Epithelial cell of esophagus (primary cell): ENCODE results near the gene ACAP3.
A peak's percentile ranks its signal among the peaks of the same experiment; 100 is the strongest.
"Not testable (repeated sequence)": the region's sequence is repeated elsewhere in the genome, so short reads cannot be mapped to it uniquely, and the experiment has no call there.

Source experiments
- DNase-seq: peaks from one replicate; pipeline ENCODE4 v3.0.0; 2010; ENCODE audit warnings: low read depth
- H3K4me3 ChIP-seq: 2 replicates; pipeline ENCODE4 v1.5.1; 2011; ENCODE audit warnings: mild to moderate bottlenecking, low read length, control low read depth
- TF ChIP-seq, protein P1 (sequence below): IDR thresholded peaks from 2 replicates; pipeline ENCODE4 v1.5.1; 2011; ENCODE audit warnings: low read depth, mild to moderate bottlenecking, low read length, control low read depth, inconsistent platforms; ENCODE audit not compliant: insufficient read depth; ENCODE audit errors: missing control alignments

Gene ACAP3

DNA sequence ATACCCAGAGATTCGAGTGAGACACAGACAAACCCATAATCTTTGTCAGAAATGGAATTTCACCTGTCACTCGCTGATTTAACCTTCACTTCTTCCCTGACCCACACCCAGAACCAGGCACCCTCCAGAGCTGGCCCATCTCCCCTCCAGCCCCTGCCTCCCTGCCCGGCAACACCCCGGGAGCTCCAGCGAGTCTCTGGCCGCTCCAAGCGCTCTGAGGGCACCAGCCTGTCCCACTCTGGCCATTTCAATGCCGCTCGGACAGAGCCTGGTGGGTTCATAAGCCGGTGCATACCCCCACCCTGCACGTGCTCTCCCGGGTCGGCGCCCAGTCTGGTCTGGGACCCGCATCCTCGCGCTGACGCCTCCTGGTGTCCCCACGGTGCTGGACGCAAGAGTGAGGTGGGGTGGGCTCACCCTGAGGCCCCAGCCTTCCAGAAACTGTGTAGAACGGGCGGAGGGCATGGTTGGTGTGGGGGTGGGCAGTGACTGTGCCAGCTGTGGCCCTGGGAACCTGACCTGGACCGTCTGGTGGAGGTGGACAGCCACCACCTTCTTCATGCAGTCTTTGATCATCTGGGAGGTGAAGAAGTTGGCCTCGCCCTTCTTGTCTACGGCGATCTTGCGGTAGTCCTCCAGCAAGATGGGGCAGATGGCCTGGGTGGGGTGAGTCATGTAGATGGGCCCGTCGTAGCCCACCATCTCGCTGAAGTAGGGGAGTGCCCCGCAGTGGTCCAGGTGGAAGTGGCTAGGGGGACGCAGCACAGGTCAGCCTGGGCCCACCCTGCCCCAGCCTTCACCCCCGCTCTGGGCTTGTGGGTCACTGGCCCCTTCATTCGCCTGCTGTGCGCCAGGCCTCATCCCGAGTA lies 11.3 kb upstream of the ACAP3 start:
- TF ChIP-seq, protein P1, sequence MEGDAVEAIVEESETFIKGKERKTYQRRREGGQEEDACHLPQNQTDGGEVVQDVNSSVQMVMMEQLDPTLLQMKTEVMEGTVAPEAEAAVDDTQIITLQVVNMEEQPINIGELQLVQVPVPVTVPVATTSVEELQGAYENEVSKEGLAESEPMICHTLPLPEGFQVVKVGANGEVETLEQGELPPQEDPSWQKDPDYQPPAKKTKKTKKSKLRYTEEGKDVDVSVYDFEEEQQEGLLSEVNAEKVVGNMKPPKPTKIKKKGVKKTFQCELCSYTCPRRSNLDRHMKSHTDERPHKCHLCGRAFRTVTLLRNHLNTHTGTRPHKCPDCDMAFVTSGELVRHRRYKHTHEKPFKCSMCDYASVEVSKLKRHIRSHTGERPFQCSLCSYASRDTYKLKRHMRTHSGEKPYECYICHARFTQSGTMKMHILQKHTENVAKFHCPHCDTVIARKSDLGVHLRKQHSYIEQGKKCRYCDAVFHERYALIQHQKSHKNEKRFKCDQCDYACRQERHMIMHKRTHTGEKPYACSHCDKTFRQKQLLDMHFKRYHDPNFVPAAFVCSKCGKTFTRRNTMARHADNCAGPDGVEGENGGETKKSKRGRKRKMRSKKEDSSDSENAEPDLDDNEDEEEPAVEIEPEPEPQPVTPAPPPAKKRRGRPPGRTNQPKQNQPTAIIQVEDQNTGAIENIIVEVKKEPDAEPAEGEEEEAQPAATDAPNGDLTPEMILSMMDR: no peak
- H3K4me3 ChIP-seq: no peak overlapping the region
- no peak for DNase-seq

DNA sequence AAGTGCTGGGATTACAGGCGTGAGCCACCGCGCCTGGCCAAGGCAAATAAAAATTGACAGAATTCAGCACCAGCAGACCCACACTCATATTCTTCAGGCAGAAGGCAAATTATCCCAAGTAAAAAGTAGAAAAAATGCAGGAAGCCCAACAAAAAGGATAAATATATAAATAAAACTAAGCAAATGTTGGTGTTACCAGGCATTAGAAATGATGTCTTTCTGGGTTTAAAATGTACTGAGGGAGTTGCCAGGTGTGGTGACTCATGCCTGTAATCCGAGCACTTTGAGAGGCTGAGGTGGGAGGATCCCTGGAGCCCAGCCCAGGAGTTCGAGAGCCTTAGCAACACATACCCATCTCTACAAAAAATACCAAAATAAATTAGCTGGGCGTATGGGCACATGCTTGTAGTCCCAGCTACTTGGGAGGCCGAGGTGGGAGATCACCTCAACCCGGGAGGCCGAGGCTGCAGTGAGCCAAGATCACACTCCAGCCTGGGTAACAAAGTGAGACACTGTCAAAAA lies 10.5 kb upstream of the ACAP3 start:
- no peak overlapping the region for H3K4me3 ChIP-seq
- DNase-seq: peak; percentile 91
- TF ChIP-seq, protein P1: no peak

DNA sequence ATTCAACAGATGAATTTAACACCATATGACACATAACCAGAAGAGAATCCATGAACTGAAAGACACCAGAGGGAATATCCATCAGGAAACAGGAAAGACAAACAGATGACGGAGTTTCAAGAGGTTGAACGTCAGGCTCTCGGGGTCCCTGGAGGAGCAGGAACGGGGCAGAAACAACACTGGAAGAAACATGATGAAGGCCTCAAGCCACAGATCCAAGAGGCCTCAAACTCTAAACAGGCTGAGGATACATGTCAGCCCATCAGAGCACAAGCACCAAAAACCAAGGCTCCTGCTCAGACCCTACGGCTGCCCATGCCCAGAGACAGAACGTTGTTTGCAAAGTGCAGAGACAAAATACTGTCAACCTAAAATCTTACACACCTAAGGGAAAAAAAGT lies 9.7 kb upstream of the ACAP3 start:
- no peak overlapping the region for H3K4me3 ChIP-seq
- TF ChIP-seq, protein P1: no peak
- no peak for DNase-seq

DNA sequence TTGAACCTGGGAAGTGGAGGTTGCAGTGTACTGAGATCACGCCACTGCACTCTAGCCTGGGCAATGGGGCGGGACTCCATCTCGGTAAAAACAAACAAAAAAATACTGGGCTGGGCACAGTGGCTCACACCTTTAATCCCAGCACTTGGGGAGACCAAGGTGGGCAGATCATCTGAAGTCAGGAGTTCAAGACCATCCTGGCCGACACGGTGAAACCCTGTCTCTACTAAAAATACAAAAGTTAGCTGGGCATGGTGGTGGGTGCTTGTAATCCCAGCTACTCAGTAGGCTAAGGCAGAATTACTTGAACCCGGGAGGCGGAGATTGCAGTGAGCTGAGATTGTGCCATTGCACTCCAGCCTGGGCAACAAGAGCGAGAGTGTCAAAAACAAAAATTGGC lies 8.5 kb upstream of the ACAP3 start:
- not testable (repeated sequence) for DNase-seq, H3K4me3 ChIP-seq

DNA sequence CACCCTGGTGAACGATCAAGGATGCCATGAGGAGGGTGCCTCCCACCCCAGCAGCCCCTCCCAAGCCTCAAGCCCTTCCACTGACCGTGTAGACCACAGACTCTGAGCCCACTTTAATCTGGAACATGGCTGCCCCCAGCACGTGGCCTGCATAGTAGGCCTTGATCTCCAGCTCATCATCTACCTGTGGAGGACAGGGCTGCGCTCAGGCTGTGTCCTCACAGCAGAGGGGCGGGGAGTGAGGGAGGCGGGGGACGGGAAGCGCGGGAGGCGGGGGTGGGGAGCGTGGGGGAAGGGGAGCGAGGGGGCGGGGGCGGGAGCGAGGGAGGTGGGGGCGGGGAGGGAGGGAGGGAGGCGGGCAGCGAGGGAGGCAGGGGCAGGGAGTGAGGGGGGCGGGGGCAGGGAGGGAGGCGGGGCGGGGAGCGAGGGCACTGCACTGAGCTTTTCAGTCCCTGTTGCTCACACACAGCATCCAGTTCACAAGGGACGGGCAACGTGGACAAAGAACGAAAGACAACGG lies 7.8 kb upstream of the ACAP3 start:
- no peak for DNase-seq
- TF ChIP-seq, protein P1: no peak
- H3K4me3 ChIP-seq: no peak overlapping the region

DNA sequence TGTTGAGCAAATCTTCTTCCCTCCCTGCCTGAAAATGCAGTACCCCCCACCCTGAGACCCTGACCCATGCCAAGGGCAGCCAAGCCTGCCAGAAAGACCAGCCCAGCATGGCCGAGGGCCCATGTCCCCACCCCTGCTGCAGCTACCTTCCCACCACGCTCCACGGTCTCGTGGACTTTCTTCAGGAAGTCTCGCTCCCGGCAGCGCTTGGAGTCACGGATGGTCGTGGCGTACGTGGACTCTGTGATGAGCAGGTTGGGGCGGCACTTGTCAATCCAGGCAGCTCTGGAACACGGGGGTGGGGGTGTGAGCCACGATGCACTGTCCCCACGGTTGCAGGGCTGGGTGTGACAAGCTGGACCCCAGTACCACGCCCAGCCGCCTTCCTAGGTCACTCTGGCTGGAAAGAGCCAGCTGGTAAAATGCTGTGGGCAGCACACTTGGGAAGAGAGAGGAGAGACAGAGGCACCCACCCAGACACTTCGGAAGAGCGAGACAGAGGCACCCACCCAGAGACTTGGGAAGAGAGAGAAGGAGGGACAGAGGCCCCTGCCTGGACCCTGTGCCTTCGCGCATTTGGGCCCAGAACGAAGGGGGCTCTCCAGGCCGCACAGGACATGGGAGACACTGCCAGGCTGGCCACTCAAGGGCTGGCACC lies 7.1 kb upstream of the ACAP3 start:
- no peak for DNase-seq
- TF ChIP-seq, protein P1: no peak

DNA sequence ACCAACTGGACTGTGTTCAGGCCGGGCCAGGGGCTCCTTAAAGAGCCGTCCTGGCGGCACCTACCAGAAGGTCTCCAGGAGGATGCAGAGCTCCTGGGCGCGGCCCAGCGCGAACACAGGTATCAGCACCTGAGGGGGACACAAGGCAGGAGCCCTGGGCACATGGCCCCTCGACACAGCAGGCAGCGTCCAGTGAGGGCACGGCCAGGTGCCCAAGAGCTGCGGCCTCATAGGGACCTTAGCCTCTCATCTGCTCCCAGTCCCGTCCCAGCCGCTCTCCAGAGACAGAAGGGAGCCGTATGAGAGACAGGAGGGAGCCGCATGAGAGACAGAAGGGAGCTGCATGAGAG lies 6.5 kb upstream of the ACAP3 start:
- no peak for DNase-seq
- TF ChIP-seq, protein P1: no peak
- H3K4me3 ChIP-seq: no peak overlapping the region

More for the DNA sequence above, 7.1 kb upstream of the ACAP3 start:
- no peak overlapping the region for H3K4me3 ChIP-seq
